ENCODE results near the gene ANKRD44.

The ANKRD44 gene

GRCh38 chr2:197286805-197287595, 23.6 kb downstream of the ANKRD44 start:
- no peak for DNase-seq

- no peak for DNase-seq
Measured at GRCh38 chr2:197285361-197285760, 25.2 kb downstream of the ANKRD44 start.

GRCh38 chr2:197284956-197285355, 25.6 kb downstream of the ANKRD44 start:
- DNase-seq, result no peak

GRCh38 chr2:197281421-197281820, 29.2 kb downstream of the ANKRD44 start:
- no peak for DNase-seq

GRCh38 chr2:197280015-197280702, 30.4 kb downstream of the ANKRD44 start:
- DNase-seq, result no peak

- no peak for DNase-seq
Measured at GRCh38 chr2:197278799-197279763, 31.5 kb downstream of the ANKRD44 start.

- DNase-seq, result no peak
Measured at GRCh38 chr2:197277794-197278193, 32.8 kb downstream of the ANKRD44 start.

GRCh38 chr2:197276156-197276555, 34.4 kb downstream of the ANKRD44 start:
- no peak for DNase-seq

GRCh38 chr2:197274937-197275336, 35.6 kb downstream of the ANKRD44 start:
- DNase-seq, result no peak

- DNase-seq, result no peak
Measured at GRCh38 chr2:197274349-197274748, 36.2 kb downstream of the ANKRD44 start.

GRCh38 chr2:197273485-197273884, 37.1 kb downstream of the ANKRD44 start:
- DNase-seq, result no peak

GRCh38 chr2:197270601-197271000, 40.0 kb downstream of the ANKRD44 start:
- DNase-seq, result no peak

- DNase-seq, result no peak
Measured at GRCh38 chr2:197269815-197270214, 40.8 kb downstream of the ANKRD44 start.

- no peak for DNase-seq
Measured at GRCh38 chr2:197268786-197269584, 41.6 kb downstream of the ANKRD44 start.

- DNase-seq, result no peak
Measured at GRCh38 chr2:197266477-197266876, 44.1 kb downstream of the ANKRD44 start.

- DNase-seq, result no peak
Measured at GRCh38 chr2:197265924-197266323, 44.7 kb downstream of the ANKRD44 start.

GRCh38 chr2:197265036-197265435, 45.5 kb downstream of the ANKRD44 start:
- DNase-seq, result no peak

- DNase-seq, result no peak
Measured at GRCh38 chr2:197264332-197264731, 46.2 kb downstream of the ANKRD44 start.

- no peak for DNase-seq
Measured at GRCh38 chr2:197263077-197263476, 47.5 kb downstream of the ANKRD44 start.

GRCh38 chr2:197261808-197262226, 48.8 kb downstream of the ANKRD44 start:
- no peak for DNase-seq

GRCh38 chr2:197259470-197259999, 51.0 kb downstream of the ANKRD44 start:
- no peak for DNase-seq

GRCh38 chr2:197258580-197258979, 52.0 kb downstream of the ANKRD44 start:
- no peak for DNase-seq

Measured in KG1 (cell line).